ENCODE data around the gene NCEH1.

- TF ChIP-seq POLR2AphosphoS5 (IDR thresholded peaks at IDR 0.05; ENCODE audit: low read depth, low read length) (no peak), POLR2A (IDR thresholded peaks at IDR 0.05; ENCODE audit: low read depth, low read length) (no peak), TAF1 (IDR thresholded peaks at IDR 0.05; ENCODE audit: borderline replicate concordance, low read depth, low read length) (no peak)
These were observed 84.7 kb downstream of the NCEH1 start for GRCh38 chr3:172626021-172626640.

All from GM12892 (cell line).